Ectodermal cell (in vitro differentiated cells): ENCODE data around the gene TBCEL.
"Not testable (repeated sequence)": the region's sequence is repeated elsewhere in the genome, so short reads cannot be mapped to it uniquely, and the experiment has no call there.

Experiments
- H3K27ac ChIP-seq: 2 replicates; pipeline ENCODE4 v1.7.0; 2013; ENCODE audit warnings: mild to moderate bottlenecking, low read depth, low read length; ENCODE audit not compliant: insufficient read depth, poor library complexity, severe bottlenecking
- H3K27me3 ChIP-seq: 2 replicates; pipeline ENCODE4 v1.7.0; 2013; ENCODE audit warnings: mild to moderate bottlenecking, low read length; ENCODE audit not compliant: insufficient read depth, control insufficient read depth, poor library complexity, severe bottlenecking
- H3K36me3 ChIP-seq: one replicate; pipeline ENCODE4 v1.7.0; 2013; ENCODE audit warnings: low read length; ENCODE audit not compliant: control insufficient read depth, insufficient read depth
- H3K4me1 ChIP-seq: one replicate; pipeline ENCODE4 v1.7.0; 2013; ENCODE audit warnings: low read length; ENCODE audit not compliant: control insufficient read depth, insufficient read depth
- H3K4me3 ChIP-seq: 2 replicates; pipeline ENCODE4 v1.7.0; 2013; ENCODE audit warnings: low read depth, low read length, control low read depth; ENCODE audit not compliant: insufficient read depth
- H3K9me3 ChIP-seq: 2 replicates; pipeline ENCODE4 v1.7.0; 2013; ENCODE audit warnings: mild to moderate bottlenecking, low read length, moderate library complexity; ENCODE audit not compliant: control insufficient read depth
- WGBS, 2 experiments: methylation state at CpG; one replicate each; pipeline ENCODE4 v1.1.7; 2013; ENCODE audit warnings: missing lambda C conversion rate in 2 of 2; 5-methylcytosine and 5-hydroxymethylcytosine counted together

Gene TBCEL

DNA sequence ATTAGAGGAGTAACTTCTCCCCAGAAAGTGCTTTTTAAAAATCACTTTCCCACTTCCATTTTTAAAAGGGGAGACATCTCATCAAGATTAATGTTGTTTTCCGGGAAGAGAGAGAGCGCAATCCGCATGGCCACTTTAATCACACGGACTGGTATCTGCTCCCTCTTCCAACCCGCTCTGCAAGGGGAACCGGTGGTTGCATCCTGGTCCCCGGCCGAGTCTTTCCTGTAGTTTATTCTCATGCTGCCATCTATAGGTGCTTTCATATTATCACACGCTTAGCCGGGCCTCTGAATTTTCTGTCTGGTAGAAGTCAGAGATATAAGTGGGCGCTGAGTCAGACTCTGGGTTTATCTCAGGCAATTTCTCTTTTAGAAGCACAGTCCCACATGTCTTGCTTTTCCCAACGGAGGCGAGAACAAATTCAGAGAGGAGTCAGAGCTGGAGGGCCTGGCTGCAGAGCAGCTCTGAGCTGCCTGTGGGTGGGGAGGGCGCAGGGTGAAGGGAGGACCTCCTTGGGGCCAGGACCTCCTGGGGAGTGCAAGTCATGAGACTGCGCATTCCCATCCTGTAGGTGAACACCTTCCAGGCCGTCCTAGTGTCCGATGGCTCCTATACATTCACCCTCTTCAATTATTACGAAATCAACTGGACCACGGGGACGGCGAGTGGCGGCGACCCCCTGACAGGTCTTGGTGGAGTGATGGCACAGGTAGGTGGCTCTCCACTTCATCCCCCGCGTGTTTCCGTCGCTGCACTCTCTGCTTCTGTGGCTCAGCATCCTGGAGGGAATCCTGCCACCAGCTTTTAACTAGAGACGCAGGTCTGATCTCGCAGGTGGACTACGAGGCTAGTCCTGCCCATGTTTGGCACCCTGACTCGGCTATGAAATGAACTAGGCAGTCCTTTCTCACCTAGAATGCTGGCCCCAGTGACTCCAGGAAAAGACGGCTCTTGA is 88.9 kb downstream of the TBCEL start:
- Histone ChIP-seq H3K4me3 (no peak overlapping the region), H3K4me1 (peaks cover 4% of the 10 kb centered on the region), H3K36me3 (no peaks in the 10 kb centered on the region), H3K9me3 (no peaks in the 10 kb centered on the region), H3K27me3 (peaks cover 3% of the 10 kb centered on the region), H3K27ac (no peak overlapping the region)
- 65% methylated on average over 32 of the region's 32 CpGs for WGBS, 2 experiments

DNA sequence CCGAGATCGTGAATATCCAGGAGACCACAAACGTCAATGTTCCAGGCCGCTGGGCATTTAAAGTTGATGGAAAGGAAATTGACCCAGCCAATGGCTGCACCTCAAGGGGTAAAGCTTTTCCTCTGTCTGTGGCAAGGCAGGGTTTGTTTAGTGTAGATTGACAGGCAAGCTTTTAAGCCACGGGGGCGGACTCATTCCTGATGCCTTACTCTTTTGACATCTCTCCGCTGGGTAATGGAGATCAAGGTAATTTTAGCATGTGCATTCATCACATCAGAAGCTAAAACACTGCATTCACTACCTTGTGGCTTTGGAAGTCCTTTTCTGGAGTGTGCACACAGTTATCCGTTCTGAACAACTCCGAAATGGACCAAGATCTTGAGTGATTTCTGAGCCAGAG is 89.7 kb downstream of the TBCEL start:
- Histone ChIP-seq H3K27ac (no peak overlapping the region), H3K36me3 (no peaks in the 10 kb centered on the region), H3K27me3 (peaks cover 3% of the 10 kb centered on the region), H3K9me3 (no peaks in the 10 kb centered on the region), H3K4me3 (no peak overlapping the region), H3K4me1 (peaks cover 4% of the 10 kb centered on the region)
- WGBS, 2 experiments = 77 to 78% methylated on average over 9 of the region's 9 CpGs

GRCh38 chr11:121115024-121115423 is 91.1 kb downstream of the TBCEL start:
- H3K27me3 ChIP-seq, H3K27ac ChIP-seq, H3K36me3 ChIP-seq, H3K9me3 ChIP-seq, H3K4me1 ChIP-seq, H3K4me3 ChIP-seq: not testable (repeated sequence)
- 83 to 94% methylated on average over 1 of the region's 1 CpG for WGBS, 2 experiments

DNA sequence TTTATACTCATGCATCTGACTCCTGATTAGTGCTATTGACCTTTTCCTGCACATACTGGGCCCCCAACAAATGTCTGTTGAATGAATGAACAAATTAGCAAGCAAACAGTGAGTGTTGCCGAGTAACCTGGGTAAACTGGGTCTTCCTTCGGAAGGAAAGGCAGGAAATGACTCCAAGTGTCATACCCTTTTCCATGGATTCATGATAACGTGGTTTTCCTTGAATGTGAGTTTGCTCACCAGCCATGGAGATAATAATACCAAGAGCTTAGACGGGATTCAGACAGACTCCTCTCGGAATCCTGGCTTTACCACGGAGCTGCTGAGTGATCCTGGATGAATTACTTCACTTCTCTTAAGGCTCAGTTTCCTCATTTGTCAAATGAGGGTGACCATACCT is 93.9 kb downstream of the TBCEL start:
- Histone ChIP-seq H3K36me3 (peaks cover 3% of the 10 kb centered on the region), H3K27ac (no peak overlapping the region)
- WGBS, 2 experiments = 76 to 80% methylated on average over 6 of the region's 6 CpGs

GRCh38 chr11:121119440-121119839 is 95.5 kb downstream of the TBCEL start:
- Histone ChIP-seq H3K36me3 (peaks cover 4% of the 10 kb centered on the region), H3K9me3 (no peaks in the 10 kb centered on the region), H3K4me3 (no peak overlapping the region), H3K27ac (no peak overlapping the region), H3K4me1 (no peaks in the 10 kb centered on the region), H3K27me3 (no peaks in the 10 kb centered on the region)
- WGBS, 2 experiments = 88 to 92% methylated on average over 1 of the region's 1 CpG

More for the DNA sequence above, 93.9 kb downstream of the TBCEL start:
- H3K9me3 ChIP-seq = no peaks in the 10 kb centered on the region
- H3K27me3 ChIP-seq = no peaks in the 10 kb centered on the region
- peaks cover 4% of the 10 kb centered on the region for H3K4me1 ChIP-seq
- H3K4me3 ChIP-seq = no peak overlapping the region

GRCh38 chr11:121122328-121122727 is 98.4 kb downstream of the TBCEL start:
- WGBS, 2 experiments = 86 to 100% methylated on average over 3 of the region's 3 CpGs
- H3K4me3 ChIP-seq = no peak overlapping the region
- H3K36me3 ChIP-seq = peaks cover 4% of the 10 kb centered on the region
- no peaks in the 10 kb centered on the region for H3K4me1 ChIP-seq
- no peak overlapping the region for H3K27ac ChIP-seq
- H3K9me3 ChIP-seq = no peaks in the 10 kb centered on the region
- H3K27me3 ChIP-seq = no peaks in the 10 kb centered on the region

DNA sequence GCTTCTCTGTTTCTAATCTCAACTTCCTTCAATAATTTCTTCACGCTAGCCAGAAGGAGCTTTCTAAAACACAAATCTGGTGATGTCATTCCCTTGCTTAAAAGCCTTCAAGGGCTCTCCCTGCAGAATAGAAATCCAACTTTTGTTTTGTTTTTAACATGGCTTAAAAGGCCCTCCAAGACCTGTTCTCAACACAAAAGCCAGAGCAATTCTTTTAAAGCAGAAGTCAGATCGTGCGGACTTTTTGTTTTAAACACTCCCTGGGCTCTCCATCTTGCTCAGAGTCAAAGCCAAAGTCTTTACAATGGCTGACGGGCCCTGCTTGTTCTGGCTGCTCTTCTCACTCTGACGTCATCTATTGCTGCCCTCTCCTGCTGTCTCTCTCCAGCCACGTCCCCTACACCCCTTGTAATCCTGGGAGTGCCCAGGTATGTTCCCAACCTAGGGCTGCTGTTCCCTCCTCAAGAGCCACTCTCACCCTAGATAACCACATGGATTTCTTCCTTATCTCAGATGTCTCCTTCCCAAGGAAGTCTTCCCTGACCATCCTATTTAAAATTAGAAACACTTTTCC is 99.7 kb downstream of the TBCEL start:
- Histone ChIP-seq H3K4me3 (no peak overlapping the region), H3K27ac (no peak overlapping the region), H3K36me3 (peaks cover 4% of the 10 kb centered on the region), H3K9me3 (no peaks in the 10 kb centered on the region), H3K4me1 (no peaks in the 10 kb centered on the region), H3K27me3 (no peaks in the 10 kb centered on the region)
- WGBS, 2 experiments = 90 to 91% methylated on average over 6 of the region's 6 CpGs

DNA sequence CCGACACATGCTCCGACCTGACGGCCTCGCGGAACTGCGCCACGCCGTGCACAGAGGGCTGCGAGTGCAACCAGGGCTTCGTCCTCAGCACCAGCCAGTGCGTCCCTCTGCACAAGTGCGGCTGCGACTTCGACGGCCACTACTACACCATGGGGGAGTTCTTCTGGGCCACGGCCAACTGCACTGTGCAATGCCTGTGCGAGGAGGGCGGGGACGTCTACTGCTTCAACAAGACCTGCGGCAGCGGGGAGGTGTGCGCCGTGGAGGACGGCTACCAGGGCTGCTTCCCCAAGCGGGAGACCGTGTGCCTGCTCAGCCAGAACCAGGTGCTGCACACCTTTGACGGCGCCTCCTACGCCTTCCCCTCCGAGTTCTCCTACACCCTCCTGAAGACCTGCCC is 103.9 kb downstream of the TBCEL start:
- no peaks in the 10 kb centered on the region for H3K27me3 ChIP-seq
- WGBS, 2 experiments = 97% methylated on average over 30 of the region's 30 CpGs
- no peaks in the 10 kb centered on the region for H3K4me1 ChIP-seq
- H3K27ac ChIP-seq = no peak overlapping the region
- H3K36me3 ChIP-seq = peaks cover under 1% of the 10 kb centered on the region
- H3K4me3 ChIP-seq = no peak overlapping the region
- H3K9me3 ChIP-seq = no peaks in the 10 kb centered on the region

DNA sequence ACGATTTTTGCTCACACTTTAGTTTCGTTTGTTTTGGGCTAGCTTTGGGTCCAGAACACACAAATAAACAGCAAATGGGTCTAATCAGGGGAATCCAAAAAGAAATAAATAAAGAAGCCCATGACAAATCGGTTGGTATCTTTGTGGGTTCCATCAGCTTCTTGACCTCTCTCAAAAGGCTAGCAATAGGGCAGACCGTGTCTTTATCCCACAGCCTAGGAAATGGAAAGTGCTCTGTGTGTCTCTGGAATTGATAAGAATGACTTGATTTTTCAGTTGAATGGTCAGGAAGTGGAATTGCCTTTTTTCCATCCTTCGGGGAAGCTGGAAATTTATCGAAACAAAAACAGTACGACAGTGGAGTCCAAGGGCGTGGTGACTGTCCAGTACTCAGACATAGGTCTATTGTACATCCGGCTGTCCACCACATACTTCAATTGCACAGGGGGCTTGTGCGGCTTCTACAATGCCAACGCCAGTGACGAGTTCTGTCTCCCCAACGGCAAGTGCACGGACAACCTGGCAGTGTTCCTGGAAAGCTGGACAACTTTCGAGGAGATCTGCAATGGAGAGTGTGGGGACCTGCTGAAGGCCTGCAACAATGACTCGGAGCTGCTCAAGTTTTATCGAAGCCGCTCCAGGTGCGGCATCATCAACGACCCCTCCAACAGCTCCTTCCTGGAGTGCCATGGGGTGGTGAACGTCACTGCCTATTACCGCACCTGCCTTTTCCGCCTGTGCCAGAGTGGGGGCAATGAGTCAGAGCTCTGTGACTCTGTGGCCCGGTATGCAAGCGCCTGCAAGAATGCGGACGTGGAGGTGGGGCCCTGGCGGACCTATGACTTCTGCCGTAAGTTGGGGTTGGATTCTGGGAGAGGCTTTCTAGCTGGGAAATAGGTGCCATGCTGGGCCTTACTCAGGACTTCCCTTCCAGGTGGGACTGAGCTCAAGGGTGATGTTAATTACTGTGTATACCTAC is 105.7 kb downstream of the TBCEL start:
- Histone ChIP-seq H3K36me3 (no peaks in the 10 kb centered on the region), H3K27me3 (no peaks in the 10 kb centered on the region)
- WGBS, 2 experiments = 95 to 96% methylated on average over 29 of the region's 29 CpGs

GRCh38 chr11:121131656-121132055 is 107.8 kb downstream of the TBCEL start:
- no peaks in the 10 kb centered on the region for H3K36me3 ChIP-seq

More for the DNA sequence above, 105.7 kb downstream of the TBCEL start:
- H3K4me3 ChIP-seq = no peak overlapping the region
- H3K9me3 ChIP-seq = no peaks in the 10 kb centered on the region
- no peaks in the 10 kb centered on the region for H3K4me1 ChIP-seq
- H3K27ac ChIP-seq = no peak overlapping the region

More at GRCh38 chr11:121131656-121132055, 107.8 kb downstream of the TBCEL start:
- H3K4me1 ChIP-seq = no peaks in the 10 kb centered on the region
- no peak overlapping the region for H3K27ac ChIP-seq
- WGBS, 2 experiments = 93 to 94% methylated on average over 5 to 6 of the region's 6 CpGs
- H3K4me3 ChIP-seq = no peak overlapping the region
- H3K9me3 ChIP-seq = no peaks in the 10 kb centered on the region
- no peaks in the 10 kb centered on the region for H3K27me3 ChIP-seq
